Type B pancreatic cell (in vitro differentiated cells): ENCODE results near the gene PRKCZ. TPM values are rescaled to one million over a fixed set of nuclear protein-coding genes. Genes with fewer than 3 reads are reported as not detected.
"Not testable (repeated sequence)": the region's sequence is repeated elsewhere in the genome, so short reads cannot be mapped to it uniquely, and the experiment has no call there.

Source experiments
- DNase-seq: peaks from one replicate; pipeline ENCODE4 v3.0.0; 2021; ENCODE audit warnings: mixed read lengths; ENCODE audit not compliant: unreplicated experiment; ENCODE audit errors: extremely low spot score
- H3K27ac Mint-ChIP-seq: 2 replicates; pipeline ENCODE4 v1.8.0; 2021; ENCODE audit warnings: mild to moderate bottlenecking, mixed read lengths
- H3K27me3 Mint-ChIP-seq: 2 replicates; pipeline ENCODE4 v1.8.0; 2021; ENCODE audit warnings: mixed read lengths
- H3K36me3 Mint-ChIP-seq: 2 replicates; pipeline ENCODE4 v1.8.0; 2021; ENCODE audit warnings: mixed read lengths
- H3K4me1 Mint-ChIP-seq: one replicate; pipeline ENCODE4 v1.8.0; 2021; ENCODE audit warnings: mixed read lengths; ENCODE audit not compliant: unreplicated experiment
- H3K4me3 Mint-ChIP-seq: 2 replicates; pipeline ENCODE4 v1.8.0; 2021; ENCODE audit warnings: mild to moderate bottlenecking, mixed read lengths
- H3K9me3 Mint-ChIP-seq: 2 replicates; pipeline ENCODE4 v1.8.0; 2021; ENCODE audit warnings: mixed read lengths
- total RNA-seq: library from RNA; stranded (reverse); gene quantifications from 2 replicates; pipeline ENCODE4 v1.2.1, GENCODE V29; 2021; ENCODE audit warnings: low replicate concordance
- TF ChIP-seq, protein P1 (sequence below): fragments of 200-600 bp; sonication (generic); conservative IDR thresholded peaks from 2 replicates; pipeline ENCODE4 v1.5.0; 2021; ENCODE audit warnings: antibody characterized with exemption, mild to moderate bottlenecking

Gene PRKCZ
- total RNA-seq, 1 donor from 2014 or later = 33.2 TPM

DNA sequence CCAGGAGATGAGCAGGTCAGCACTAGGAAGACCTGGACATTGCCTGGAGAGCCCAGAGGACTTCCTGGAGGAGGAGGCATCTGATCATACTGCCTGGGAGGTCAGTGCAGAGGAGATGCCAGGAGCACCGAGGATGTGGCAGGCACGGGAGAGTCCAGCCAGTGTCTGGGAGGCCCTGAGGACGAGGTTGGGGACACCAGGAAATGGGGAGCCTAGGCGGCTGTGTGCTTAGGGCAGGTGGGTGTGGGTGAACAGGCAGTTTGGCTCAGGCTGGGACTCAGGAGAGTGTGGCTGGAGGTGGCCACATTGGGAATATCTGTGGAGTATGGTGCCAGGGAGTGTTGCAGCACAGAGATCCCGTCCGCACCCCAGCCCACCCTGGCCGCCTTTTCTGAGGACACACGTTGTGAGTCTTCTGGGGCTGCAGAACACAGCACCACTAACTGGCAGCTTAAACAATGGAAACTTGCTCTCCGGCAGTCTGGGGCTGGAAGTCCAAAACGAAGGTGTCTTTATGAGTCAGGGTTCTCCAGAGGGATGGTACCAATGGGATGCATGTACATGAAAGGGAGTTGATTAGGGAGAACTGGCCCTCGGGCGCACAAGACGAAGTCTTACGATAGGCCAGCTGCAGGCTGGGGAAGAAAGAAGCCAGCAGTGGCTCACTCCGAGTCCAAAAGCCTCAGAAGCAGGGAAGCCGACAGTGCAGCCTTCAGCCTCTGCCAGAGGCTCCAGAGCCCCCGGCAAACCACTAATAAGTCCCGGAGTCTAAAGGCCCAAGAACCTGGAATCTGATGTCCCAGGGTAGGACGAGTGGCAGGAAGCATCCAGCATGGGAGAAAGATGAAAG, 86.4 kb downstream of the PRKCZ start:
- peak overlapping the region; percentile 99 for H3K27ac Mint-ChIP-seq
- H3K27me3 Mint-ChIP-seq = no peaks in the 10 kb centered on the region
- peaks cover 6% of the 10 kb centered on the region for H3K36me3 Mint-ChIP-seq
- peaks cover 45% of the 10 kb centered on the region for H3K4me1 Mint-ChIP-seq
- peak overlapping the region; percentile 58 for H3K4me3 Mint-ChIP-seq
- TF ChIP-seq, protein P1, sequence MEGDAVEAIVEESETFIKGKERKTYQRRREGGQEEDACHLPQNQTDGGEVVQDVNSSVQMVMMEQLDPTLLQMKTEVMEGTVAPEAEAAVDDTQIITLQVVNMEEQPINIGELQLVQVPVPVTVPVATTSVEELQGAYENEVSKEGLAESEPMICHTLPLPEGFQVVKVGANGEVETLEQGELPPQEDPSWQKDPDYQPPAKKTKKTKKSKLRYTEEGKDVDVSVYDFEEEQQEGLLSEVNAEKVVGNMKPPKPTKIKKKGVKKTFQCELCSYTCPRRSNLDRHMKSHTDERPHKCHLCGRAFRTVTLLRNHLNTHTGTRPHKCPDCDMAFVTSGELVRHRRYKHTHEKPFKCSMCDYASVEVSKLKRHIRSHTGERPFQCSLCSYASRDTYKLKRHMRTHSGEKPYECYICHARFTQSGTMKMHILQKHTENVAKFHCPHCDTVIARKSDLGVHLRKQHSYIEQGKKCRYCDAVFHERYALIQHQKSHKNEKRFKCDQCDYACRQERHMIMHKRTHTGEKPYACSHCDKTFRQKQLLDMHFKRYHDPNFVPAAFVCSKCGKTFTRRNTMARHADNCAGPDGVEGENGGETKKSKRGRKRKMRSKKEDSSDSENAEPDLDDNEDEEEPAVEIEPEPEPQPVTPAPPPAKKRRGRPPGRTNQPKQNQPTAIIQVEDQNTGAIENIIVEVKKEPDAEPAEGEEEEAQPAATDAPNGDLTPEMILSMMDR = no peak
- DNase-seq = no peak
- H3K9me3 Mint-ChIP-seq = no peaks in the 10 kb centered on the region

DNA sequence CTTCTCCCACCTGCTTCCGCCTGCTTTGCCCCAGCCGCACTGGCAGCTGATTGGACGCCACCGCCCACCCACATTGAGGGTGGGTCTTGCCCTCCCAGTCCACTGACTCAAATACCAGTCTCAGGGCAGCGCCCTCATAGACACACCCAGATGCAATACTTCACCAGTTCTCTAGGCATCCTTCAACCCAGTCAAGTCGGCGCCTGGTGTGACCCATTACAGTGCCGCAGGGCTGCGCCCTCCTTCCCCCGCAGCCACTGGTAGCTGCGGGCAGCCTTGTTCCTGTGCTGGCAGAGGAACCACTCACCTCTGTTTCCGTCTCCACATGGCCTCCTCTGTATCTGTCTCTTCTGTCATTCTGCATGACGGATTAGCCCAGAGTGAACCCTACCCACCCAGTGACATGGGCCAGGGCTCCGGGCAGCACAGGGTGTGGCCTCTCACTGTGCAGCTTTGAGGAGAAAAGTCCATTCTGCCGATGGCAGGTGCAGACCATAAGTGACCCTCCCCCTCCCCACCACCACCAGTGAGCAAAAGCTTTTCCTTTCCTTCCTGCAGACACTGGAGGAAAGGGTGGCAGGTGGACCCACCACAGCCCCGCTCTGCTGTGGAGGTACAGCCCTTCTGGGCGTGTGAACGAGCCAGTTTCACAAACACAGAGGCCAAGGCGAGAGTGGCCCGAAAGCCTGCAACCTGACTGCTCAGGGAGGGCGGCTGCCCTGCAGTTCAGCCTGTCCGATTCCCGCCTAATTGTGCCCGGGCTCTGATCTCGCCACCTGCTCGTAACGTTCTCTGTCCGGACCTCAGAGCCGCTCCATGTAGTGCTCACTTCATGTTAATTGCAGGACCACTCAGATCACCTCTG, 87.3 kb downstream of the PRKCZ start:
- Mint-ChIP-seq H3K4me1 (peaks cover 45% of the 10 kb centered on the region), H3K4me3 (peak overlapping the region; percentile 58), H3K27me3 (no peaks in the 10 kb centered on the region), H3K9me3 (no peaks in the 10 kb centered on the region), H3K36me3 (peaks cover 6% of the 10 kb centered on the region), H3K27ac (peak overlapping the region; percentile 99)
- DNase-seq = no peak
- TF ChIP-seq, protein P1 = no peak

DNA sequence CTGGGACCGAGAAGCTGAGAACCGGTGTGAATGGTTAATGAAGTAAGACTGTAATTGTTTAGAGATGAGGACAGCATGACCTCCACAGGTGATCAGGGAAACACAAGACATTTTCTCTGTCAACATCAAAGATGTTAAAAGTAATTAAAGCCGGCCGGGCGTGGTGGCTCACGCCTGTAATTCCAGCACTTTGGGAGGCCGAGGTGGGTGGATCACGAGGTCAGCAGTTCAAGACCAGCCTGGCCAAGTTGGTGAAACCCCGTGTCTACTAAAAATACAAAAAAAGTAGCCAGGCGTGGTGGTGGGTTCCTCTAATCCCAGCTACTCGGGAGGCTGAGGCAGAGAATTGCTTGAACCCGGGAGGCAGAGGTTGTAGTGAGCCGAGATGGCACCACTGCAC, 88.9 kb downstream of the PRKCZ start:
- not testable (repeated sequence) for H3K4me3 Mint-ChIP-seq, H3K9me3 Mint-ChIP-seq, DNase-seq, H3K27ac Mint-ChIP-seq, H3K36me3 Mint-ChIP-seq, H3K27me3 Mint-ChIP-seq
- H3K4me1 Mint-ChIP-seq = peaks cover 38% of the 10 kb centered on the region

DNA sequence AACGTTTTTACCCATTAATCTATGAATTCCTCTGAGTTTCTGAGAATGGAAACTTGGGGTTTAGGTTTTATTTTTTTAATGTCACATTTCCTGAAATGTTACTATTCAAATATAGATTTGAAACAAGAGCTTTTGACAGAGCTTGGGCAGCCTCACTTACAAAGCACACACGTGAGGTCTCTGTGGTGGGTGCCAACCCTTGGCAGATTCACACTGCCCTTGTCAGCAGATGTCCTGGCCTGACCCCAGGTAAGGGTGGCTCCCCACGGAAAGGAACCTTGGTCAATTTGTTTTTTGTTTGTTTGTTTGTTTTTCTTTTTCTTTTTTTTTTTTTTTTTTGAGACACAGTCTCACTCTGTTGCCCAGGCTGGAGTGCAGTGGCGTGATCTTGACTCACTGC, 90.8 kb downstream of the PRKCZ start:
- H3K36me3 Mint-ChIP-seq = peaks cover 6% of the 10 kb centered on the region
- no peaks in the 10 kb centered on the region for H3K27me3 Mint-ChIP-seq
- no peak overlapping the region for H3K27ac Mint-ChIP-seq
- TF ChIP-seq, protein P1 = no peak
- peaks cover 23% of the 10 kb centered on the region for H3K4me1 Mint-ChIP-seq
- no peak overlapping the region for H3K4me3 Mint-ChIP-seq
- DNase-seq = no peak
- no peaks in the 10 kb centered on the region for H3K9me3 Mint-ChIP-seq

DNA sequence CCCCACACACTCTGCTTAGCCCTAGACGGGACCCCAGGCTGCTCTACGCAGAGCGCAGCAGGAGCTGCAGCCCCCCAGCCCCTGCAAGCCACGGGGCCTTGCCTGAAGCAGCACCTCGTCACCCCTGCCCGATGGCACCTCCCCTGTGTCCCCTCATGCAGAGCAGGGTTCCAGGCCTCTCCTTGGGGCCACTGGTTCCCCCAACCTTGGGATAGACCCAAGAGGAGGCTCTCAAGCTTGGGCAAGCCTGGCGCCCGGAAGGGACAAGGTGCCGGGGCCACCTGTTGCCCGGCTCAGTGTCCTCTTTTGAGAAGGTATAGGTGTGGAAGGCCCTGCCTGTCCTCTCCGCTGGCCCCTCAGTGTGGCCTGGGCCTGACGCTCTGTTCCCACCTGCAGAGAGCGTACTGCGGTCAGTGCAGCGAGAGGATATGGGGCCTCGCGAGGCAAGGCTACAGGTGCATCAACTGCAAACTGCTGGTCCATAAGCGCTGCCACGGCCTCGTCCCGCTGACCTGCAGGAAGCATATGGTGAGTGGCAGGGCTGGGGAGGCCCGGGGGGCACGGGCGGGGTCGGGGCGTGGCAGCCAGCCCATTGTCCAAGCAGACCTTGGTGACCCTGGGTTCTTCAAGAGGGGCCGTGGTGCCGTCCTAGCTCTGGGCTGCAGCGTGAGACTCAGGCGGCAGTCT, 93.7 kb downstream of the PRKCZ start:
- peaks cover 7% of the 10 kb centered on the region for H3K4me1 Mint-ChIP-seq
- TF ChIP-seq, protein P1 = no peak
- no peak for DNase-seq
- H3K9me3 Mint-ChIP-seq = no peaks in the 10 kb centered on the region
- no peaks in the 10 kb centered on the region for H3K27me3 Mint-ChIP-seq
- H3K36me3 Mint-ChIP-seq = peaks cover 6% of the 10 kb centered on the region
- no peak overlapping the region for H3K4me3 Mint-ChIP-seq
- H3K27ac Mint-ChIP-seq = no peak overlapping the region
